Dermis microvascular lymphatic vessel endothelial cell (primary cell): Measurements from ENCODE around the gene C1orf141. TPM values are rescaled to one million over a fixed set of nuclear protein-coding genes. Genes with fewer than 3 reads are reported as not detected.
A peak's percentile ranks its signal among the peaks of the same experiment; 100 is the strongest.
"Not testable (repeated sequence)": the region's sequence is repeated elsewhere in the genome, so short reads cannot be mapped to it uniquely, and the experiment has no call there.

Experiments
- DNase-seq, 2 donors: peaks; one replicate each; pipeline versions ENCODE4 v3.0.0 to v3.0.0-alpha.2; 2010; ENCODE audit warnings: low read depth in 2 of 2
- total RNA-seq: library from RNA; depleted of rRNA; stranded (reverse); fragments of >200 nt; gene quantifications from 2 replicates; pipeline ENCODE4 v1.2.1, GENCODE V29; 2014

C1orf141 gene
- total RNA-seq, 1 donor from 2014 or later: not detected

DNA sequence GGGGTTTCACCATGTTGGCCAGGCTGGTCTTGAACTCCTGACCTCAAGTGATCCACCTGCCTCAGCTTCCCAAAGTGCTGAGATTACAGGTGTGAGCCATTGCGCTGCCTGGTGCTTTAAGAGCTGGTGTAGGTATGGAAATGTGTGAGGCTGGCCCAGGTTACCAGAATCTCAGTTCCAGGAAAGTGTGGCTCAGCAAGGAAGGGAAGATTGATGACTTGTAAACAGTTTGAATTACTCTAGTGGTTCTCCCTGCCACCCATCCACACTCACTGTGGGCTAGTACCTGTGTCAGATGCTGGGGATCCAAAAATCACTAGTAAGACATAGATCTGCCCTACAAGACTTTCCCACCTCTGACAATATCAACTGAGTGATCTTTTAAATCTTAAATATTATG lies 46.3 kb downstream of the C1orf141 start:
- no peak for DNase-seq

DNA sequence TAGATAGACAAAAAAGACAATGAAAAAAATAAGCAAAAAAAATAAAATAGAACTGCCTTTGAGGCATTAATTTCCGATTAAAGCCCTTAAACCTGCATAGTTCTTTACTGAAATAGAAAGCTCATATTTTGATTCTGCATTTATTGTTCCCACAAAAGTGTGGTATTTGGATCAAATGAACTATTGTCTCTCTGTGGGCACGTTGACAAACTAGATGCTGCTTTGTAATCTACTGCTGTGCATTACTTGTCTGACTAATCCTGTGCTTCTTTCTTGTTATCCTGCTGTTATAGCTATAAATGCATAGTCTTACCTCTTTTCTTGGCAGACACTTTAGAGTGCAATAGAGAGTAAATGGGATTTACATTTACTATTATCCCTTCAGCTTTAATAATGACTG lies 49.4 kb downstream of the C1orf141 start:
- DNase-seq: no peak

DNA sequence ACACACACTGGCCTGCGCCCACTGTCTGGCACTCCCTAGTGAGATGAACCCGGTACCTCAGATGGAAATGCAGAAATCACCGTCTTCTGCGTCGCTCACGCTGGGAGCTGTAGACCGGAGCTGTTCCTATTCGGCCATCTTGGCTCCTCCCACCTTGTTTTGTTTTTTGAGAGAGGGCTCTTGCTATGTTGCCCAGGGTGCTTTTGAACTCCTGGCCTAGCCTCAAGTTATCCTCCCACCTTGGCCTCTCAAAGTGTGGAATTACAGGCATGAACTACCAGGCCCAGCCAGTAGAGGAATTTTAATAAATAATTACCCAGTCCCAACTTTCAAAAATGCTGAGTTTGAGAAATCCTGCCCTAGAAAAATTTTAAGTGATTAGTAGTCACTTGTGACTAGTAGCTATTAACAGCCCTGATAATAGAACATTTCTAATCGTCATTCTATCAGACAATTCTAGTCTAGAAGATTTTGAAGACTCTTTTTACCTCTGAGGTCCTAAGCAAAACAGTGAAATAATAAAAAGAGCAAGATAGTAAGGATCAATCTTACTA lies 49.9 kb downstream of the C1orf141 start:
- DNase-seq: no peak

DNA sequence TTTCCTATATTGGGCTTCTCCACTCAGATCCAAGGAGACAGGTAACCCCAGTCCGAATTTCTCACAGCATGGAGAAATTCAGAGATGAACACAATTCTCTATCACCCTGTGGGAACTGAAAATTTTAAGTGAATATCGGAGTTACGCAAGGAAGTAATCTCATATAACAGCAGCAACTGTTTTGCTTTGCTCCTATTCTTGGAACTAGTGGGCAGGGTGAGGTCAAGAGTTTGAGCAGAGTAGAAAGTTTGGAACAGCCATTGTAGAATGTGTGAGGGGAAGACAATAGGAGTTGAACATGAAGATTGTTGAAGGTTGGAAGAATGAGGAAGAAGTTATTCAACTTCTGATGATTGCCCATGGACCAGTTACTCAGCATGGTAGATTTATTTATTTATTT lies 56.5 kb downstream of the C1orf141 start:
- DNase-seq: no peak

DNA sequence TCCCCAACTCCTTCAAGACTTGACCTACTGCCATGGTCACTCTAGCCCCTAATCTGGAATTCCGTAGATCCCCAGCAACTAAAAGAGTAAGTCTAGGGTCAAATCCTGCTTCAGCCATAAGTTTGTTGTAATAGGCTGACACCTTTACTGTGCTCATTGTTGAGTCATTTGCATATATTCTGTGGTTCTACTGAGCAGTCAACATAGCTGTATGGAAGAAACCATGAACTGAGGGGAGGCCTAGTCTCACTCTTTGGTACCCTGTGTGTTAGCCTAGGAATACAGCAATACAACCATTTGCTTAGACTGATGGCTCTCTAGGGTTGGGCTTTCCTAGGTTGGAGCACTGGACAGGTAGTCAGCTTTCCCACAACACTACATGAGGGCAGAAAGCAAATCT lies 57.2 kb downstream of the C1orf141 start:
- DNase-seq: no peak

DNA sequence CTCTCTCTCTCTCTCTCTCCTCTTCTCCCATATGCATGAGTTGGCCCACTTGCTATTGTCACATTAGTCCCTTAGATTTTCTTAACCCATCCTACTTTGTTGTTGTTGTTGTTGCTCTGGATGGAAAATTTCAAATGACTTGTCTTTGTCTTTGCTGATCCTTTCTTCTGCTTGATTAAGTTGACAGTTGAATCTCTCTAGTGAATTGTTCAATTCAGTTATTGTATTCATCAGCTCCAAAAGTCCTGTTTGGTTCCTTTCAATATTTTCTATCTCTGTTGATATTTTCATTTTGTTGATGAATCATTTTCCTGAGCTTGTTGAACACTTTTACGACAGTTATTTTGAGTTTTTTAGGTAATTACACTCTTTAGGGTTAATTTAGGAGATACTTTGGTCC lies 62.0 kb downstream of the C1orf141 start:
- DNase-seq: no peak

DNA sequence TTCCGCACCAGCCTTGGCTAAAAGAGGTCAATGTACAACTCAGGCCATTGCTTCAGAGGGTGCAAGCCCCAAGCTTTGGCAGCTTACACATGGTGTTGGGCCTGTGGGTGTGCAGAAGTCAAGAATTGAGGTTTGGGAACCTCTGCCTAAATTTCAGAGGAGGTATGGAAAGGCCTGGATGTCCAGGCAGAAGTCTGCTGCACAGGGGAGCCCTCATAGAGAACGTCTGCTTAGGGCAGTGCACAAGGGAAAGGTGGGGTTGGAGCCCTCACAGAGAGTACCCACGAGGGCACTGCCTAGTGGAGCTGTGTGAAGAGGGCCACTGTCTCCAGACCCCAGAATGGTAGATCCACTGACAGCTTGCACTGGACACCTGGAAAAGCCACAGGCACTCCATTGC lies 67.1 kb downstream of the C1orf141 start:
- not testable (repeated sequence) for DNase-seq

DNA sequence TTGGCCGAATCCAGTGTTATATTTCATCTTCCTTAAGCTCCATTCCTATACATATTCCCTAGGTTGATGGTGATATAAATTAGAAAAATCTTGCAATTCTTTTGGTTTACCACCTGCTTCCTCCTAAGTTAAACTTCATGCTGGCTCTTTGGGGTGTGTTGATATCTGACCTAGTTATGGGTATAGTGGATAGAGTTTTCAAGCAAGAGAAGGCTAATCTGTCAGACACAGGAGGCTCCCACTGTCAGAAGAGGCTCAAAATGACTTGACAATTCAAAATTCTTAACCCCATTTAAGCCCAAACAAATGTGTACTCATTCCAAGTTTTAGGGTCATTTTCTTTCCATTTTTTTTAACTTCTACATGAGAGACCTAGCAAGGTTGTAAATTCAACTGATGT lies 72.4 kb downstream of the C1orf141 start:
- no peak for DNase-seq

DNA sequence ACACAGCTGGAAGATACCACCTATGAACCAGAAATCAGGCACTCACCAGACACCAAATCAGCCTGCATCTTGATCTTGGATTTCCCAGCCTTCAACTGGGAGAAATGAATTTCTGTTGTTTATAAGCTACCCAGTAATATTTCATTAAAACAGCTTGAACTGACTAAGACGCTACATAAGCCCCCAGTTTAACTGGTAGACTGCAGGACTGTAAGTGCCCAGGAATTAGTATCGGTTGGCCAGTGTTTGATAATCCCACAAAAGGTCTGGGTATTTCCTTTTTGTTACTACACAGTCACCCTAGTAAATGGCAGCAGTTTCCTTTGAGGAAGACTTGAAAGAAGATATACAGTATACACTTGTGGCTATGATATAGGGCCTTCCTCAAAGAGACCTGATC lies 73.5 kb downstream of the C1orf141 start:
- no peak for DNase-seq

DNA sequence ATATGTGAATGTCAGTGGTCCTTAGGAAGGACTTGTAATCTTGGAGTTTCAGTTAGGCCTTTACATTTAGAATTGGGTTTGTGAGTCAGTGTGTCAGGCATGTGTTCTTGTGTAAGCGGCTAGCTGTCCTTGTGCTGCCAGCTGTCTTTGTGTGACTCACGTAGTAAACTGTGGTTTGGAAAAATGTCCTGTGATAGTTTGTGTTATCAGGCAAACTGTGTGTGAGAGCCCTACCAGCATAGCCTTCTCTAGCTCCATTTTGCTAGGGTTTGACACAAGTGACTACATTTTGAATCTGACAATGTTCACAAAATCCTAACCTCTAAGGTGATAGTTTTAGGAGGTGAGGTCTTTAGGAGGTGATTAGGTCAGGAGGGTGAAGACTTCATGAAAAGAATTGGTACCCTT lies 74.0 kb downstream of the C1orf141 start:
- peak in 1 of 2 donors; percentile 30 for DNase-seq

DNA sequence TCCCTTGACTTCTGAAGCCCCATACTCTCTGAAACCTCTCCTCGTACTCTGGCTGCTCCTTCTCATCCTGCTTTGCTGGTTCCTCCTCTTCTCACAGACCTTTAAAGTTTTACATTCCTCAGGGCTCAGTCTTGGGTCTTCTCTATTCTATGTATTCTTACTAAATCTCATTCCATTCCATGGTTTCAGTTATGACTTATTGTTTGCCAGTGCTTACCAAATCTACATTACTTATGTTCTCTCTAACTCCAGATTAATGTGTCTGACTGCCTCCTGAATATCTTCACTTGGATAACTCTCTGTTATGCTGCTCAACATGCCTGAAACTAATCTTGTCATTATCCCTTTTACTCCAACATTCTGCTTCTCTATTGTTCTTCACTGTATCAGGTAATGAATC lies 75.4 kb downstream of the C1orf141 start:
- no peak for DNase-seq

DNA sequence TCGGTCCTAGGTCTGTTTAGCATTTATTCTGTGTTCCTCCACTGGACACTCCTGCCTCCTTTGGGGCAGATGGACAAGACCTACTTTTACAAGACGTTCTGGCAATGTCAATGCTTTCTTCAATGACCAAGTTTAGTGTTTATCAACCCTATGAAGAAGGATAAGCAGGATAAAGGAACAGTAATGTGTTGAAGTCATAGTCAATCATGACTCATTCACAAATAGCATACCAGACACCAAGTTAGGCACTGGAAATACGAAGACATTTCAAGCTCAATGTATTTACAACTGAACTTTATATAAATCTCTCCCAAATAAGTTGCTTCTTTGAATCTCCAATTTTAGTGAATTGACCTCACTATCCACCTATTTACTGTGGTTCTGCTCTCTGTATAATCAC lies 76.0 kb downstream of the C1orf141 start:
- DNase-seq: no peak

DNA sequence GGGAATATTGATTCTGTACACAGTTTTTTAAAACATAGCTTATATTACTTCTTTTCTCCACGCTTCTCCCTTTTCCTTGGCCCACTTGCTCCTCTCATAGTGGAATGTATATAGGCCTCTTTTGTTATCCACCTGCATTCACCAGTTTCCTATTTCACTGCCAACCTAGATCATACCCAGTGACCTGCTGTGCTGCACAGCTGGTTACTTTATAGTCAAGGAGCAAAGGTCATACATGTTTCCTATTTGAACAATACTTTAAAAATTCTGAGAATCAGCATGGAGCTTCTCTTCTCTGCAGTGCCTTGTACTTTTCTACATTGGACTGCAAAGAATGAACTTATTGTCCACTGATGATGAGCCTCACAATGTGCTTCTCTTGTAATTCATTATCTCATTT lies 76.5 kb downstream of the C1orf141 start:
- no peak for DNase-seq

DNA sequence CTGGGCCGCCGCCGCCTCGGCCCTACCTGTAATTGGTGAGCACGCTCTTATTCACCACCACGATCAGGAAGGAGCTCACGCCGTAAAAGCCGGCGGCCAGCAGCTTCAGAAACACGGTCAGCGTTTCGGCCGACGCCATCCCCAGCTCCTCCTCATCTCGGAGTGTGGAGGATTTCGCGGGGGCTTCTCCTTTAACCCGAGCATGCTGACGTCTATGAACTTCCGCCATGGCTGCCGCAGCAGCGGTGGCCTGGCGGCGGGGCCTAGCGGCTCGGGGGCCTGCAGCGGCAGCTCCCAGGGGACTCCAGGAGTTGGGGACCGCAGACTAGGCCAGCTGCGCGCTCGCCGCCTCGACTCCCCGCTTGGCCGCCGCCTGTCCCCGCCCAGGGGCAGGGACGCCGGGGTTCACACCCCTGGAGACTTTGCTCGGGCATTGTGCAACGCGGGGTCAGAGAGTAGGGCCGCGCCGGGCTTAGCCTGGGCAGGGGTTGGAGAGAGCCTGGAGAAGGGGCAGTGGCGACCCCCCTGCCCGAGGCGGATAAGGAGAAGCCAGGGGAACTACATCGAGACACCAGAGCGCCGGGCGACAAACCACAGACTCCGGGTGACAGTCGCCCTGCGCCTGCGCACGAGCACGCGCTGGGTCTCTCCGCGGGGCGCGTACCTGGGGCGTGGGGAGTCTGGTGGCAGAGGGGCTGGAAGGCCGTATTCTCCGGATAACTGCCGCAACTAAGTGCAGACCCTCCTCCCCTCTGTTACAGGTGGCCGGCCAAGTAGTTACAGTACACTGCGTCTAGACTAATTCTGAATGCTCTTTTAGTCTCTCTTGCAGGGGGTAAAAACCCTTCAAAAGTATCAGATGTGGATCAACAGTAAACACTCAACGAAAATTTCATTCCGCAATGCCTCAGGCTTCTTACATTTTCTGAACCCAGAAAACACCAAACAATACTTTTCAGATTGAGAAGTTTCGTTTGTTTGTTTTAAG lies 80.7 kb downstream of the C1orf141 start, which contains the start of gene SLC35D1:
Gene SLC35D1, minus strand, starts transcription at position 364 of the 988 bp plus-strand sequence. Its CDS starts 135 bp downstream, at position 229.
- DNase-seq: peak; percentile 23 to 75

DNA sequence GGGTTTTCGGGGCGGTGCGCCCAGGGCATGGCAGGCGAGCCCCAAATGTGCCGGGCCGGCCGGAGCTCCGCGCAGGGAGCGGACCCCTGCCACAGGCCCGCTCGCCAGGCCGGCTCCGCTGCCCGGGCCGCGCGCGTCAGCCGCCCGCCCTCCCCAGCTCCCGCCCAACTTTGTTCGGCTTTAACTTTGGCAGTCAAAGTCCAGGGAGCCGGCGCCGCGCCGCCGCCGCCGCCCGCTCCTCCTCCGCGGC lies 81.3 kb downstream of the C1orf141 start:
- DNase-seq: peak; percentile 21 to 73

DNA sequence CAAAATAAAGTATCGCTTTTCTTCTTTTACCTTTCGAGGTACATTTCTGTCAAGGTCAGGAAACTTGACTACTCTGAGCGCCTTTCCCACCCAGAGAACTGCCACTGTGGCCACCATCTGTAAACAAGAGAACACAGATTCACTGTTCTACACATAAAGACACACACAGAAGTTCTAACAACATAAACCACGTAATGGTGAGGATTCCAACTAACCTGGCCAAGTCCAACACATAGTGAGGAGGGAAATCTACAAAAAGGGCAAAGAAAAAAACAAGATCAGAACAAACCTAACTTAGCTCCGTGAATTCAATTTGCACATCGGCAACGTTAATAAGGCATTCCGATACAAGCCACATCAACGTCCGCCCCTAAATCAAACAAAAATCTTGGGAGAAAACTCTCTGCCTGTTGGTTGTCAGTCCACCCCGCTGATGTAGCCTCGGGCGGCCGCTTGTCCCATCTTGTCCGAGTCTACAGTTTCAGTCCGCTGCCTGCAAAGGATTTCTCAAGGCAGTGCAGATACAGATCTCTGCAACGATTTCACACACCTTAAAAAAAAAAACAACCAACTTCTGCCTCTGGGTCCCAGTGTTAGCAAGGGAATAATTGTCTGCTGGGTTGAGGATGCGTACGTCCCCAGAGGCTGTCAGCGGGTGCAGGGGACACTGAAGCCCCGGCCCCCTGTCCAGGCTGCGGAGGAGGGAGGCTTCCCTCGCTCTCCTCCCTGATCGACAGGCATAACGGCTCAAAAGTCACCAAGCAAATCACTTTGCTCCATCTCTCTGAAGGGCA lies 81.8 kb downstream of the C1orf141 start:
- peak in 1 of 2 donors; percentile 41 for DNase-seq

DNA sequence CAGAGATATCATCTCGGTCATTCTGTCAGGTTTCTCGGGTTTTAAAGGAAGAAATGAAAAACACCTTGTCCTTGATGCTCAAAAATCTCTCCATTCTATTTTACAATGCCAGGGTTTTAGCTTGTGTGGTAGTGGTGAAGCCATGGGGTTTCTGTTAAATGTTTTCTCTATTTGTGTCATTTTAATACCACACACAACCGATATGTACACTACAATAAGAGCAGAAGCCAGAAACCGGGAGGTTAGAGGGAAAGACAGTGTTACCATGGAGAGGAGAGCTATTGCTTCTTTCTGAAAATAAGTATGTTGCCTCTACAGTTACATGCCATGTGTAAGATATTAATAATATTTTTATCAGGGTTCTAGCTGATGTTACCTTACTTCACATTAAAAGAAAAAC lies 83.6 kb downstream of the C1orf141 start:
- DNase-seq: no peak

DNA sequence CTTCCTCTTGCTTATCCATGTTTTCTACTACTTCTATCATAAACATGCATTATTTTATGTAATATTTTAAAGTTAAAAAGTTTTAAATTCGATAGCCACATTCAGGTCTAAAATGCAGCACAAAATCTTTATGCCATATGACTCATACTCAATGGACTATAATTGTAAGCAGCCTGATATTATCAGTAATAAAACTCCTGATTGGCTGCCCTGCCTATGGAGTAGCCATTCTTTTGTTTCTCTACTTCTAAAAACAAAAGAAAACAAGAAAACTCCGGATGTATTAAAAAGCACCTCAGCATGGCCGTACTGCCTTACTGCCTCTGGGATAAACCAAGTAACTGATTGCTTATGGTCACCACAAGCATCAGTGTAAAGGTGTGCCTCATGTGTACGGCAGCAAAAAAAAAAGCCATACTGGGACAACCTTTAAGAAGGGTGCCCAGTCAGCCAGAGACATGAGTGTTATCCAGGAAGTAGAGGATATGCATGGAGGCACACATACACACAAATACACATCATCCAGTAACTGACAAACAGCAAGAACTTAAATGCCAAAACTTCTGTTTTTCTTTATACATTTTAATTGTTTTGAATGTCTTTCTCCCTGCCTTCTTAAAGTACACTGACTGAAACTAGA lies 90.0 kb downstream of the C1orf141 start:
- peak in 1 of 2 donors; percentile 53 for DNase-seq

DNA sequence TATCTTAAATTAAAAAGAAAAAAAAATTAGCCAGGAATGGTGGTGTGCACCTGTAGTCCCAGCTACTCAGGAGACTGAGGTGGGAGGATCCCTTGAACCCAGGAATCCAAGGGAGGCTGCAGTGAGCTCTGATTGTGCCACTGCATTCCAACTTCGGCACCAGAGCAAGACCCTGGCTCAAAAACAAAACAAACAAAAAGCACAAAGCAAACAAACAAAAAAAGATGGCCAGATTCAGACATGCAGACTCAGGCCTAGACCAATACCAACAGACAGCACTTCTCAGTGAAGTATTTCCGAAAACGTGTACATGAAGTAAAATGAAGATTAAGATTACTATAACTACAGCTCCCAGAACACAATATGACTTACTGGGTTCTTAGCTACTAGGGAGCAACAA lies 91.4 kb downstream of the C1orf141 start:
- no peak for DNase-seq
